Measurements from ENCODE around the gene FRAT1.

DNA sequence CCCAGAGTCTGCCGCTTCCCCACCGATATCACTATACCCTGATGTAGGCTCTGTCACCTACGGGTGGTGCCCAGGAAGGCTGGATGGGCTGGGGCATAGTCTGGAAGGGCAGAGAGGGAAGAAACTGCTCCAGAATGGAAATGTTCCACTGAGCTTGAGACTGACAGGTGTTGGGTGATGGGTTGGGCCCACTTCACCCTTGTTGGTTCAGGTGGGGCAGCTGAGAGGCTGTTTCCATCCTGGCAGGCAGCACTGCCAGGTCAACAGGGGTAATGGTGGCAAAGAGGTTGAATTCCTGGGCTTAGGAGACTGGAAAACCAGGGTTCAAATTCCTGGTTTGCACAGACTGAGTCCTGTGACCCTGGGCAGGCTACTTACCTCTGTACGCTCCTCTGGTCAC, 44.0 kb downstream of the FRAT1 start:
- TF ChIP-seq, protein P1, sequence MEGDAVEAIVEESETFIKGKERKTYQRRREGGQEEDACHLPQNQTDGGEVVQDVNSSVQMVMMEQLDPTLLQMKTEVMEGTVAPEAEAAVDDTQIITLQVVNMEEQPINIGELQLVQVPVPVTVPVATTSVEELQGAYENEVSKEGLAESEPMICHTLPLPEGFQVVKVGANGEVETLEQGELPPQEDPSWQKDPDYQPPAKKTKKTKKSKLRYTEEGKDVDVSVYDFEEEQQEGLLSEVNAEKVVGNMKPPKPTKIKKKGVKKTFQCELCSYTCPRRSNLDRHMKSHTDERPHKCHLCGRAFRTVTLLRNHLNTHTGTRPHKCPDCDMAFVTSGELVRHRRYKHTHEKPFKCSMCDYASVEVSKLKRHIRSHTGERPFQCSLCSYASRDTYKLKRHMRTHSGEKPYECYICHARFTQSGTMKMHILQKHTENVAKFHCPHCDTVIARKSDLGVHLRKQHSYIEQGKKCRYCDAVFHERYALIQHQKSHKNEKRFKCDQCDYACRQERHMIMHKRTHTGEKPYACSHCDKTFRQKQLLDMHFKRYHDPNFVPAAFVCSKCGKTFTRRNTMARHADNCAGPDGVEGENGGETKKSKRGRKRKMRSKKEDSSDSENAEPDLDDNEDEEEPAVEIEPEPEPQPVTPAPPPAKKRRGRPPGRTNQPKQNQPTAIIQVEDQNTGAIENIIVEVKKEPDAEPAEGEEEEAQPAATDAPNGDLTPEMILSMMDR (IDR thresholded peaks at IDR 0.05) = no peak
- no peak for TF ChIP-seq POLR2AphosphoS5 (IDR thresholded peaks at IDR 0.05; ENCODE audit: low read depth, low read length)
- TF ChIP-seq, protein P2, sequence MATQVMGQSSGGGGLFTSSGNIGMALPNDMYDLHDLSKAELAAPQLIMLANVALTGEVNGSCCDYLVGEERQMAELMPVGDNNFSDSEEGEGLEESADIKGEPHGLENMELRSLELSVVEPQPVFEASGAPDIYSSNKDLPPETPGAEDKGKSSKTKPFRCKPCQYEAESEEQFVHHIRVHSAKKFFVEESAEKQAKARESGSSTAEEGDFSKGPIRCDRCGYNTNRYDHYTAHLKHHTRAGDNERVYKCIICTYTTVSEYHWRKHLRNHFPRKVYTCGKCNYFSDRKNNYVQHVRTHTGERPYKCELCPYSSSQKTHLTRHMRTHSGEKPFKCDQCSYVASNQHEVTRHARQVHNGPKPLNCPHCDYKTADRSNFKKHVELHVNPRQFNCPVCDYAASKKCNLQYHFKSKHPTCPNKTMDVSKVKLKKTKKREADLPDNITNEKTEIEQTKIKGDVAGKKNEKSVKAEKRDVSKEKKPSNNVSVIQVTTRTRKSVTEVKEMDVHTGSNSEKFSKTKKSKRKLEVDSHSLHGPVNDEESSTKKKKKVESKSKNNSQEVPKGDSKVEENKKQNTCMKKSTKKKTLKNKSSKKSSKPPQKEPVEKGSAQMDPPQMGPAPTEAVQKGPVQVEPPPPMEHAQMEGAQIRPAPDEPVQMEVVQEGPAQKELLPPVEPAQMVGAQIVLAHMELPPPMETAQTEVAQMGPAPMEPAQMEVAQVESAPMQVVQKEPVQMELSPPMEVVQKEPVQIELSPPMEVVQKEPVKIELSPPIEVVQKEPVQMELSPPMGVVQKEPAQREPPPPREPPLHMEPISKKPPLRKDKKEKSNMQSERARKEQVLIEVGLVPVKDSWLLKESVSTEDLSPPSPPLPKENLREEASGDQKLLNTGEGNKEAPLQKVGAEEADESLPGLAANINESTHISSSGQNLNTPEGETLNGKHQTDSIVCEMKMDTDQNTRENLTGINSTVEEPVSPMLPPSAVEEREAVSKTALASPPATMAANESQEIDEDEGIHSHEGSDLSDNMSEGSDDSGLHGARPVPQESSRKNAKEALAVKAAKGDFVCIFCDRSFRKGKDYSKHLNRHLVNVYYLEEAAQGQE (IDR thresholded peaks at IDR 0.05; ENCODE audit: insufficient read depth in 1 of 2, low read depth in 2 of 2, low read length in 1 of 2) = no peak

Measured in Panc1 (cell line).